K562 (cell line): Measurements from ENCODE around the gene MAP3K6. TPM values are rescaled to one million over a fixed set of nuclear protein-coding genes. Genes with fewer than 3 reads are reported as not detected.

Source experiments
- CEBPG ChIP-seq, 3 experiments: fragments of 200-800 bp in 1 of 3; sonication (Bioruptor generic) in 1 of 3; sonication (generic) in 1 of 3; formaldehyde crosslinking in 1 of 3; IDR thresholded peaks in 2 of 3; conservative IDR thresholded peaks in 1 of 3; 2 replicates each; pipeline versions ENCODE4 v1.6.1 to v1.8.0; 2016 to 2022; ENCODE audit warnings: missing compliant biosample characterization in 2 of 3, missing genetic modification characterization in 2 of 3, mild to moderate bottlenecking in 1 of 3, missing genetic modification reagents in 1 of 3
- E2F6 ChIP-seq, 2 experiments: IDR thresholded peaks; 2 replicates each; pipeline ENCODE4 v1.6.1; 2011; ENCODE audit warnings: borderline replicate concordance in 1 of 2, control low read depth in 1 of 2, low read depth in 1 of 2, low read length in 1 of 2, mild to moderate bottlenecking in 1 of 2, mixed read lengths in 1 of 2, moderate library complexity in 1 of 2; ENCODE audit not compliant: insufficient read depth in 1 of 2, insufficient read length in 1 of 2, poor library complexity in 1 of 2, severe bottlenecking in 1 of 2; ENCODE audit errors: extremely low read depth in 1 of 2
- HLTF ChIP-seq: fragments of 450-650 bp; IDR thresholded peaks from 2 replicates; pipeline ENCODE4 v1.6.1; 2016
- HMG20B ChIP-seq: fragments of 250-450 bp; sonication (Bioruptor Pico); IDR thresholded peaks from 2 replicates; pipeline ENCODE4 v1.5.0; 2021; ENCODE audit warnings: mild to moderate bottlenecking
- ILK ChIP-seq: fragments of 450-650 bp; IDR thresholded peaks from 2 replicates; pipeline ENCODE4 v1.6.1; 2016; ENCODE audit warnings: missing genetic modification characterization, low read depth, mild to moderate bottlenecking, missing compliant biosample characterization, moderate library complexity, borderline replicate concordance
- KDM2B ChIP-seq: fragments of 250-450 bp; sonication (Bioruptor Pico); IDR thresholded peaks from 2 replicates; pipeline ENCODE4 v1.8.0; 2021; ENCODE audit warnings: mild to moderate bottlenecking, moderate library complexity
- MITF ChIP-seq: IDR thresholded peaks from 2 replicates; pipeline ENCODE4 v1.6.1; 2014; ENCODE audit warnings: antibody characterized with exemption
- MYC ChIP-seq, 2 experiments: fragments of 250-450 bp in 1 of 2; sonication (Bioruptor Pico) in 1 of 2; IDR thresholded peaks; 2 replicates each; pipeline versions ENCODE4 v1.5.1 to v1.6.1; 2012 to 2021; ENCODE audit warnings: low read depth in 2 of 2, borderline replicate concordance in 1 of 2, improper control_type of control experiment in 1 of 2, low read length in 1 of 2, mild to moderate bottlenecking in 1 of 2, moderate library complexity in 1 of 2
- RUNX1 ChIP-seq: sonication (generic); IDR thresholded peaks from 2 replicates; pipeline ENCODE4 v1.6.1; 2016; ENCODE audit warnings: antibody characterized with exemption, low read depth
- SMARCE1 ChIP-seq: fragments of 450-650 bp; IDR thresholded peaks from 2 replicates; pipeline ENCODE4 v1.7.1; 2016; ENCODE audit warnings: mild to moderate bottlenecking
- SNRNP70 ChIP-seq: fragments of 200-400 bp; formaldehyde crosslinking; optimal IDR thresholded peaks from 2 replicates; pipeline ENCODE3; 2017; ENCODE audit warnings: low read depth, low read length
- SP1 ChIP-seq: sonication (generic); formaldehyde crosslinking; IDR thresholded peaks from 2 replicates; pipeline ENCODE4 v1.8.1; 2022; ENCODE audit warnings: mild to moderate bottlenecking, missing genetic modification reagents
- VEZF1 ChIP-seq: fragments of 200-800 bp; sonication (Bioruptor generic); IDR thresholded peaks from 2 replicates; pipeline ENCODE4 v1.6.1; 2017; ENCODE audit warnings: missing genetic modification characterization, missing compliant biosample characterization
- ZNF217 ChIP-seq: sonication (generic); formaldehyde crosslinking; IDR thresholded peaks from 2 replicates; pipeline ENCODE4 v1.8.0; 2022; ENCODE audit warnings: mild to moderate bottlenecking, missing genetic modification reagents
- ZNF589 ChIP-seq: fragments of 200-800 bp; sonication (Bioruptor generic); IDR thresholded peaks from 2 replicates; pipeline ENCODE4 v1.6.1; 2016; ENCODE audit warnings: low read depth, missing genetic modification characterization, missing compliant biosample characterization
- ZNF707 ChIP-seq: fragments of 250-450 bp; sonication (Bioruptor Pico); conservative IDR thresholded peaks from 2 replicates; pipeline ENCODE4 v1.8.0; 2022; ENCODE audit warnings: inconsistent platforms, mild to moderate bottlenecking, moderate library complexity
- ZNF717 ChIP-seq: fragments of 250-450 bp; sonication (Bioruptor Pico); IDR thresholded peaks from 2 replicates; pipeline ENCODE4 v1.5.0; 2021
- ZNF780A ChIP-seq: fragments of 250-450 bp; sonication (Bioruptor Pico); IDR thresholded peaks from 2 replicates; pipeline ENCODE4 v1.5.0; 2021; ENCODE audit warnings: mild to moderate bottlenecking
- ZNF830 ChIP-seq: fragments of 250-450 bp; sonication (Bioruptor Pico); IDR thresholded peaks from 2 replicates; pipeline ENCODE4 v1.5.0; 2021; ENCODE audit warnings: mild to moderate bottlenecking
- polyA plus RNA-seq, 8 experiments: library from polyadenylated mRNA; depleted of rRNA in 4 of 8; stranded (reverse) in 5 of 8; unstranded in 3 of 8; fragments of >200 nt; fragmentation: Nextera tagmentation in 2 of 8; fragmentation: Illumina TruSeq in 1 of 8; extraction: Ambion mirVana in 2 of 8; extraction: Trizol in 1 of 8; gene quantifications; 2 replicates each; pipeline versions ENCODE4 v1.2.1 to v1.2.3, GENCODE V29; 2011 to 2014; ENCODE audit warnings: inconsistent platforms in 1 of 8, missing spikeins in 1 of 8
- total RNA-seq, 7 experiments: library from RNA; depleted of rRNA in 6 of 7; stranded (reverse); fragments of >200 nt in 6 of 7; fragmentation: Illumina TruSeq in 2 of 7; extraction: Trizol in 2 of 7; gene quantifications; 2 replicates each; pipeline versions ENCODE4 v1.2.1 to v1.2.3, GENCODE V29; 2011 to 2021; ENCODE audit warnings: low replicate concordance in 1 of 7
- TF ChIP-seq, protein P1 (sequence below): fragments of 450-650 bp; IDR thresholded peaks from 2 replicates; pipeline ENCODE4 v1.6.1; 2014; ENCODE audit warnings: low read depth, mild to moderate bottlenecking, moderate library complexity, borderline replicate concordance
- TF ChIP-seq, protein P2 (sequence below): fragments of 450-650 bp; IDR thresholded peaks from 2 replicates; pipeline ENCODE4 v1.6.1; 2016

Gene MAP3K6
- total and polyA plus RNA-seq, 9 of the 15 experiments (the other 6 are each of a cell fraction or from before 2014, with no cell fraction given) = 0.99 to 21.9 (median 7.0) TPM

DNA sequence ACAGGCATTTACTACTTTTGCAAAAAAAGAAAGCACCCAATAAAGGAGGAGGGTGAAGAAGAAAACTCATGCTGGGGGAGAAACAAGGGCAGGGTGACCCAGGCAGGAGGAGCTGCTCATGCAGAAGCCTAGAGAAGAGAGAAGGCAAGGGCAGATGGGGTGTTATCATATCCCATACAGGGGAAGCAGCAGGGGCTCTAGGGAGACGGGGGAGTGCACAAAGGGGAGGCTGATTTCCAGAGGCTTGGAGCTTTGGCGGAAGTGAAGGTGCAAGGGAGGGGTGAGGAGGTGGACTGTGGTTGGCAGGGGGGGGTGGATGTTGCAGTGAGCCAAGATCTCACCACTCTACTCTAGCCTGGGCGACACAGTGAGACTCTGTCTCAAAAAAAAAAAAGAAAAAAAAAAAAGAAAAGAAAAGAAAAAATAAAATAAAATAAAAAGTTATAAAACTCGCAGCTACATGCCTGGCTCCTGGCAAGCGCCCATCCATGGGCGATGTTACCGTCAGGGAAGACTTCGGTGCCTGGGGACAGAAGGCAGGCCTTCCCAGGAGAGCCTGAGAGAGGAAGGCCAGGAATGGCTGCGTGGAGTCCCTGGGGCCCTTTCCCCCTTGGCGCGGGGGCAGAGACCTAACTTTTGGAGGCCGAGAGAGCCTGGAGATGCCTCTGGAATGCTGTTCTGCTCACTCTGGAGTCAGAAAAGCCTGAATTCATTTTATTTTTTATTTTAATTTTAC is 11.2 kb upstream of the MAP3K6 start (continued):
- TF ChIP-seq E2F6 (IDR thresholded peaks at IDR 0.05; ENCODE audit: borderline replicate concordance in 1 of 2, extremely low read depth in 1 of 2, insufficient read depth in 1 of 2, insufficient read length in 1 of 2, low read depth in 1 of 2, low read length in 1 of 2, poor library complexity in 1 of 2, severe bottlenecking in 1 of 2) = no peak
- no peak for TF ChIP-seq ZNF589 (CRISPR knock-in tag)
- no peak for TF ChIP-seq SP1 (CRISPR knock-in tag)
- TF ChIP-seq, protein P1, sequence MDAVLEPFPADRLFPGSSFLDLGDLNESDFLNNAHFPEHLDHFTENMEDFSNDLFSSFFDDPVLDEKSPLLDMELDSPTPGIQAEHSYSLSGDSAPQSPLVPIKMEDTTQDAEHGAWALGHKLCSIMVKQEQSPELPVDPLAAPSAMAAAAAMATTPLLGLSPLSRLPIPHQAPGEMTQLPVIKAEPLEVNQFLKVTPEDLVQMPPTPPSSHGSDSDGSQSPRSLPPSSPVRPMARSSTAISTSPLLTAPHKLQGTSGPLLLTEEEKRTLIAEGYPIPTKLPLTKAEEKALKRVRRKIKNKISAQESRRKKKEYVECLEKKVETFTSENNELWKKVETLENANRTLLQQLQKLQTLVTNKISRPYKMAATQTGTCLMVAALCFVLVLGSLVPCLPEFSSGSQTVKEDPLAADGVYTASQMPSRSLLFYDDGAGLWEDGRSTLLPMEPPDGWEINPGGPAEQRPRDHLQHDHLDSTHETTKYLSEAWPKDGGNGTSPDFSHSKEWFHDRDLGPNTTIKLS = no peak
- no peak for TF ChIP-seq KDM2B (CRISPR knock-in tag)
- no peak for TF ChIP-seq CEBPG (CRISPR knock-in tag; IDR thresholded peaks at IDR 0.05)
- no peak for TF ChIP-seq CEBPG (tag; conservative IDR thresholded peaks at IDR 0.05 in 1 of 2, IDR thresholded peaks at IDR 0.05 in 1 of 2)
- TF ChIP-seq VEZF1 (CRISPR knock-in tag) = peak; percentile 86
- no peak for TF ChIP-seq MITF
- TF ChIP-seq ZNF707 (CRISPR knock-in tag) = no peak
- TF ChIP-seq HLTF = no peak
- TF ChIP-seq ZNF717 = no peak
- no peak for TF ChIP-seq ZNF217 (CRISPR knock-in tag)
- no peak for TF ChIP-seq ZNF780A (CRISPR knock-in tag)
- TF ChIP-seq MYC (IDR thresholded peaks at IDR 0.05; ENCODE audit: low read depth, low read length) = peak; percentile 13; the same call in 1 of the 2 replicates
- TF ChIP-seq MYC (CRISPR knock-in tag; IDR thresholded peaks at IDR 0.05; ENCODE audit: borderline replicate concordance, low read depth) = no peak
- no peak for TF ChIP-seq ZNF830 (CRISPR knock-in tag)
- TF ChIP-seq HMG20B (CRISPR knock-in tag) = no peak
- TF ChIP-seq SNRNP70 = no peak
- TF ChIP-seq, protein P2, sequence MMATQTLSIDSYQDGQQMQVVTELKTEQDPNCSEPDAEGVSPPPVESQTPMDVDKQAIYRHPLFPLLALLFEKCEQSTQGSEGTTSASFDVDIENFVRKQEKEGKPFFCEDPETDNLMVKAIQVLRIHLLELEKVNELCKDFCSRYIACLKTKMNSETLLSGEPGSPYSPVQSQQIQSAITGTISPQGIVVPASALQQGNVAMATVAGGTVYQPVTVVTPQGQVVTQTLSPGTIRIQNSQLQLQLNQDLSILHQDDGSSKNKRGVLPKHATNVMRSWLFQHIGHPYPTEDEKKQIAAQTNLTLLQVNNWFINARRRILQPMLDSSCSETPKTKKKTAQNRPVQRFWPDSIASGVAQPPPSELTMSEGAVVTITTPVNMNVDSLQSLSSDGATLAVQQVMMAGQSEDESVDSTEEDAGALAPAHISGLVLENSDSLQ = no peak
- TF ChIP-seq SMARCE1 = peak; percentile 48; the same call in 1 of the 2 replicates
- TF ChIP-seq ILK = no peak
- no peak for TF ChIP-seq RUNX1
